IgD-negative memory B cell (primary cell): ENCODE data around the gene CIAPIN1. TPM values are rescaled to one million over a fixed set of nuclear protein-coding genes. Genes with fewer than 3 reads are reported as not detected.

Experiments
- H3K27ac Mint-ChIP-seq, 3 donors: one replicate each; pipeline ENCODE4 v1.8.0; 2020 to 2022; ENCODE audit warnings: mild to moderate bottlenecking in 3 of 3, mixed read lengths in 3 of 3, moderate library complexity in 1 of 3
- H3K27me3 Mint-ChIP-seq: one replicate; pipeline ENCODE4 v1.8.0; 2021; ENCODE audit warnings: mixed read lengths
- H3K36me3 Mint-ChIP-seq: one replicate; pipeline ENCODE4 v1.8.0; 2020; ENCODE audit warnings: mild to moderate bottlenecking, mixed read lengths
- H3K4me1 Mint-ChIP-seq, 3 donors: one replicate each; pipeline ENCODE4 v1.8.0; 2020 to 2022; ENCODE audit warnings: mixed read lengths in 3 of 3, mild to moderate bottlenecking in 1 of 3
- H3K4me3 Mint-ChIP-seq, 4 donors: one replicate each; pipeline ENCODE4 v1.8.0; 2020 to 2022; ENCODE audit warnings: mild to moderate bottlenecking in 4 of 4, mixed read lengths in 4 of 4, moderate library complexity in 3 of 4
- H3K9me3 Mint-ChIP-seq, 3 donors: one replicate each; pipeline ENCODE4 v1.8.0; 2020 to 2021; ENCODE audit warnings: mixed read lengths in 3 of 3, mild to moderate bottlenecking in 1 of 3
- polyA plus RNA-seq: library from polyadenylated mRNA; unstranded; fragments of 300-500 nt; fragmentation: Illumina TruSeq; gene quantifications from one replicate; pipeline ENCODE4 v1.2.3, GENCODE V29; 2021

CIAPIN1 gene
- polyA plus RNA-seq, 1 donor from 2014 or later: 41.2 TPM

GRCh38 chr16:57434003-57434402 lies 13.2 kb downstream of the CIAPIN1 start:
- H3K9me3 Mint-ChIP-seq: peaks cover 0 to 1% (median 0%) of the 10 kb centered on the region in 3 donors
- H3K4me3 Mint-ChIP-seq: no peak overlapping the region
- H3K27ac Mint-ChIP-seq: peak overlapping the region in 1 of 3 donors; percentile 50

DNA sequence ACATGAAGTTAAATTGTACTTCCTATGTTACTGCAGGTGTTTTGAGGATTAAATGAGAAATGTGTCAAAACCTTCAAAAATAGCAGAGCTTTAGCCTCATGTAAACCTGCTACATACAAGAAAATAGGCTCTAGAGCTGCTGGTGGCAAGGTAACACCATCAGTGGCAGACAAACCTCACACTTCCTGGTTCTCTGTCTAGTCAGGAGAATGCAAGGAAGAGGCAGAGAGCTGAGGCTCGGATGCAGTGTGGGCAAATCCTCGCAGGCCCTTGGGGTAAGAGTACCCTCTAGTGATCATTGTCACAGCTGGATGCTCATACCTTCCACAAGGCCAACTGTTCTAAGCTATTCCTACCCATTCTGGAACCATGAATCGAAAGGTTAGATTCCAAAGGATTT lies 14.2 kb downstream of the CIAPIN1 start:
- H3K27me3 Mint-ChIP-seq: no peaks in the 10 kb centered on the region
- H3K9me3 Mint-ChIP-seq: no peaks in the 10 kb centered on the region
- H3K27ac Mint-ChIP-seq: no peak overlapping the region
- peaks cover 20% of the 10 kb centered on the region for H3K36me3 Mint-ChIP-seq
- H3K4me1 Mint-ChIP-seq: peaks cover 0 to 1% (median 0%) of the 10 kb centered on the region in 3 donors
- H3K4me3 Mint-ChIP-seq: no peak overlapping the region

More at GRCh38 chr16:57434003-57434402, 13.2 kb downstream of the CIAPIN1 start:
- Mint-ChIP-seq H3K4me1 (peaks cover 0 to 1% (median 0%) of the 10 kb centered on the region in 3 donors), H3K36me3 (peaks cover 23% of the 10 kb centered on the region), H3K27me3 (no peaks in the 10 kb centered on the region)

DNA sequence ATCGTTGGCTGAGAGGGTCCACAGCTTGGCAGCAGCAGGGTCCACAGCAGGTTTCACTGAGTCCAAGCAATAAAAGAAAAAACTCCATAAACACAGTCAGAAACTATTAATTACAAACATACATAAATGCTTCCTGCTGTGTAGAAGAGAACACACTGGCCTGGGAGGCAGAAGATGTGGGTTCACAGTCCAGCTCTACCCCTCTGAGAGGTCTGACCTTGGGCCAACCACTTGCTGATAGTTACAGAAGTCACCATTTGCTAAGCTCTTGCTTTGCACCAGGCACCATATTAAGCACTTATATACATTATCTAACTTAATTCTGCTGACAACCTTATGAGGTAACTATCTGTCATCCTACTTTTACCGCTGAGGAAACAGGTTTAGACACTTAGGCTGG lies 14.7 kb downstream of the CIAPIN1 start:
- H3K4me1 Mint-ChIP-seq: peaks cover 0 to 1% (median 0%) of the 10 kb centered on the region in 3 donors
- no peaks in the 10 kb centered on the region for H3K9me3 Mint-ChIP-seq
- no peaks in the 10 kb centered on the region for H3K27me3 Mint-ChIP-seq
- H3K36me3 Mint-ChIP-seq: peaks cover 18% of the 10 kb centered on the region
- H3K27ac Mint-ChIP-seq: no peak overlapping the region
- H3K4me3 Mint-ChIP-seq: no peak overlapping the region

- no peaks in the 10 kb centered on the region for H3K27me3 Mint-ChIP-seq
- no peaks in the 10 kb centered on the region for H3K9me3 Mint-ChIP-seq
- H3K4me1 Mint-ChIP-seq: peaks cover 0 to 1% (median 0%) of the 10 kb centered on the region in 3 donors
- H3K27ac Mint-ChIP-seq: no peak overlapping the region
- no peak overlapping the region for H3K4me3 Mint-ChIP-seq
- H3K36me3 Mint-ChIP-seq: peaks cover 18% of the 10 kb centered on the region
These were observed 16.2 kb downstream of the CIAPIN1 start for GRCh38 chr16:57430955-57431354.

DNA sequence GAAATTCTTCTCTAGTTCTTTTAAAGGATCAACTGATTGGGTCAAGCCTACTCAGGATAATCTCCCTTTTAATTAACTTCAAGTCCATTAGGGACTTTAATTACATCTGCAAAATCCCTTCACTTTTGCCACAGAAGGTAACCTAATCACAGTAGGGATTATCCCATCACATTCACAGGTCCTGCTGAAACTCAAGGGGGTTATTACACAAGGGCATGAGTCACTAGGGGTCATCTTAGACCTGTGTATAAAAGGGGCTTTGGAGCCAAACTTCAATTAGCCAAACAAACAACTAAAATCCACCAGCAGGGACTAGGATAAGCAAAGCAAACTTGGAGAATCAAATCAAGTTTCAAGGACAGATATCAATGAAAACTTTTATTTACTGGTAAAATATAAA lies 19.4 kb downstream of the CIAPIN1 start:
- Mint-ChIP-seq H3K27me3 (no peaks in the 10 kb centered on the region), H3K36me3 (peaks cover 13% of the 10 kb centered on the region), H3K4me3 (no peak overlapping the region), H3K9me3 (no peaks in the 10 kb centered on the region), H3K4me1 (peaks cover 0 to 1% (median 0%) of the 10 kb centered on the region in 3 donors), H3K27ac (no peak overlapping the region)

DNA sequence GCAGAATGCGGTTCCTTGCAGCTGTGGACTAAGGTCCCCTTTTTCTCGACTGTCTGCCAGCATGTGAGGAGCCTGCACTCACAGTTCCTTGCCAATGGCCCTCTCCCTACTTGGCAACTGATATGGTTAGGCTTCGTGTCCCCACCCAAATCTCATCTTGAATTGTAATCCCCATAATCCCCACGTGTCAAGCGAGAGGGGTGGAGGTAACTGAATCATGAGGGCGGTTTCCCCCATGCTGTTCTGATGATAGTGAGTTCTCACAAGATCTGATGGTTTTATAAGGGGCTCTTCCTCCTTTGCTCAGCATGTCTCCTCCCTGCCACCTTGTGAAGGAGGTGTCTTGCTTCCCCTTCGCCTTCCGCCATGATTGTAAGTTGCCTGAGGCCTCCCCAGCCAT lies 19.9 kb downstream of the CIAPIN1 start:
- Mint-ChIP-seq H3K27me3 (no peaks in the 10 kb centered on the region), H3K4me1 (peaks cover 0 to 5% (median 2%) of the 10 kb centered on the region in 3 donors), H3K9me3 (no peaks in the 10 kb centered on the region), H3K27ac (no peak overlapping the region), H3K4me3 (no peak overlapping the region), H3K36me3 (peaks cover 13% of the 10 kb centered on the region)

DNA sequence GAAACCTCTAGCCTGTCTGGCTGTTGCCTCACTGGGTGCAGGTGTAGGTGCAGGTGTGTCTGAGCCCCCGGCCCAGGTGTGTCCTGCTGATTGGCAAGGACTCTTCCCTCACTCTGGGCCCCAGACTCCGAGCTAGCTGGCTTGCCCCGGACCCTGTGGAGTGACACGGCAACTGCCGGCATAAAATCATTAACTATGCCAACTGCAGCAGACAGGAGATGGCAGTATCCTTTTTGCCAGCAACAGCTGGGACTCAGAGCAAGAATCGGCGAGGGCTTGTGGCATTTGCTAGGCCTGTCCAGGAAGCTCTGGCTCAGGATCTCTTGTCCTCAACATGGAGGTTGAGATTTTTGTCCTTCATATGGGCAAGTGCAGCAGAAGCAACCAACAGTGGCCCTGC lies 20.8 kb downstream of the CIAPIN1 start:
- Mint-ChIP-seq H3K36me3 (peaks cover 13% of the 10 kb centered on the region), H3K27ac (peak overlapping the region in 1 of 3 donors; percentile 71), H3K4me3 (no peak overlapping the region), H3K27me3 (no peaks in the 10 kb centered on the region), H3K9me3 (no peaks in the 10 kb centered on the region), H3K4me1 (peaks cover 0 to 4% (median 2%) of the 10 kb centered on the region in 3 donors)

GRCh38 chr16:57424583-57424982 lies 22.6 kb downstream of the CIAPIN1 start:
- Mint-ChIP-seq H3K4me1 (peaks cover 0 to 4% (median 4%) of the 10 kb centered on the region in 3 donors), H3K27me3 (no peaks in the 10 kb centered on the region), H3K4me3 (no peak overlapping the region), H3K27ac (no peak overlapping the region), H3K36me3 (peaks cover 11% of the 10 kb centered on the region), H3K9me3 (no peaks in the 10 kb centered on the region)

DNA sequence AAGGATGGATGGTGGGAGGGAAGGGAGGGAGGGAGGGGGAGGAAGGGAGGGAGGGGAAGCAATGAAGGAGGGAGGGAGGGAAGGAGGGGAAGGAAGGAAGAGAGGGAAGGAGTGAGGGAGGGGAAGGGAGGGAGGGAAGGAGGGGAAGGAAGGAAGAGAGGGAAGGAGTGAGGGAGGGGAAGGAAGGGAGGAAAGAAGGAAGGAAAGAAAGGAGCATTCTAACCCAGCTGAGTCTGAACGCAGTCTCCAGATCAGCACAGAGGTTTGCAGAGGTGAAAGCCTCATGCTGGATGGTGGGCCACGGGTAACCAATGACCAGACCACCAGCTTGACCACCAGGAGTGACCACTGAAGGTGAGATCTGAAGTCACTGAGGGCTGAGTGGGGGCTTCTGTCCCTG lies 24.0 kb downstream of the CIAPIN1 start:
- H3K36me3 Mint-ChIP-seq: peaks cover 3% of the 10 kb centered on the region
- no peak overlapping the region for H3K4me3 Mint-ChIP-seq
- H3K27me3 Mint-ChIP-seq: no peaks in the 10 kb centered on the region
- no peak overlapping the region for H3K27ac Mint-ChIP-seq
- peaks cover 8 to 10% (median 9%) of the 10 kb centered on the region in 3 donors for H3K4me1 Mint-ChIP-seq
- no peaks in the 10 kb centered on the region for H3K9me3 Mint-ChIP-seq

DNA sequence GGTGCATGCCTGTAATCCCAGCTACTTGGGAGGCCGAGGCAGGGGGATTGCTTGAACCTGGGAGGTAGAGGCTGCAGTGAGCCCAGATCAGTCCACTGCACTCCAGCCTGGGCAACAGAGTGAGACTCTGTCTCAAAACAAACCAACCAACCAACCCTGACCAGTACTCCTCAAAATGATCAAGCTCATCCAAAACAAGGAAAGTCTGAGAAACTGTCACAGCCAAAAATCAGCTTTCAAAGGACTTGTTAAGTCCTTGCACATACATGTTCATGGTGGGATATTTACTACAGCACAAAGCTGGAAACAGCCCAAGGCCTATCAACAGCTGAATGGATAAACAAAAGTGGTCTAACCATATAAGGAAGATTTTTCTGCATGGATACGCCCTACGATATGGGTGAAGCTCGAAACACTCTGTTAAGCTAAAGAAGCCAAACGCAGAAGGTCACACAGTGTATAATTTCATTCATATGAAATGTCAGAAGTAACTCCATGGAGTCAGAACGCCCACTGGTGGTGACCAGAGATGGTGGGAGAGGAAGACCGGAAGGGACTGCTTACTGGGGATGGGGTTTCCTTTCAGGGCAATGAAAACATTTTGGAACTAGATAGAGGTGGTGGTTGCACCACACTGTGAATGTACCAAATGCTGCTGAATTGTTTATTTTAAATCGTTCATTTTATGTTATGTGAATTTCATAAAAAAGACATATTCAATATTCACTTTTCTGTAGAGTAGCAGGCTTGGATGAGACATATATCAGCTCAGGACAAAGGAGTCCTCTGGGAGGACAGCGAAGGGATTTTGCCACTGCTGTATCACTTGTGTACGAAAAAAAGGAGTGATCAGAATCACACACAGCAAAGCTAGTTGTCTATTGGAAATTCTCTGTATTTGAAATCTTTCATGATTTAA lies 24.9 kb downstream of the CIAPIN1 start:
- Mint-ChIP-seq H3K9me3 (no peaks in the 10 kb centered on the region), H3K4me1 (peaks cover 9 to 11% (median 10%) of the 10 kb centered on the region in 3 donors), H3K36me3 (peaks cover 3% of the 10 kb centered on the region), H3K4me3 (peak overlapping the region in 1 of 4 donors; percentile 29), H3K27me3 (no peaks in the 10 kb centered on the region), H3K27ac (peak overlapping the region in 1 of 3 donors; percentile 62)

GRCh38 chr16:57419506-57419905 lies 27.7 kb downstream of the CIAPIN1 start:
- H3K27ac Mint-ChIP-seq: peak overlapping the region in 1 of 3 donors; percentile 67
- peak overlapping the region in 1 of 4 donors; percentile 76 for H3K4me3 Mint-ChIP-seq
- H3K9me3 Mint-ChIP-seq: no peaks in the 10 kb centered on the region
- H3K4me1 Mint-ChIP-seq: peaks cover 15 to 22% (median 22%) of the 10 kb centered on the region in 3 donors
- peaks cover 4% of the 10 kb centered on the region for H3K36me3 Mint-ChIP-seq
- H3K27me3 Mint-ChIP-seq: no peaks in the 10 kb centered on the region

DNA sequence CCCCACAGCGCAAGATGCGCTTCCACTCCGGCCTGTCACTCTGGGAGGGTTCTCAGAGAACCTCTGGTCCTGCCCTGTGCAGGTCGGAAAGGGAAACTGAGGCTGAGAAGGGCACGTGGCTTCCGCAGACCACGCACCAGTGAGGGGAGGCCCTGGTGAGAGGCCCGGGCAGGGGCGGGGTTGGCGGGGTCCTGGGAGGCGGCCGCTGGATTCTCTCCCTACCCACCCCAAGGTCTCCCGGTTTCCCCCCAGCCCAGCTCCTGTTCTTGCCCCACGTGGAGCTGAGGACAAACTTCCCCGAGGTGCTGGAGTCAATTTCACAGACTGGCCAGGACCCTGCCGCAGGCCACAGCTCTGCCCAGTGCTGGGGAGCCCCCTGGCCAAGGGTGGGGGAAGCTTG lies 31.1 kb downstream of the CIAPIN1 start:
- Mint-ChIP-seq H3K27ac (peak overlapping the region in 1 of 3 donors; percentile 53), H3K27me3 (no peaks in the 10 kb centered on the region), H3K4me1 (peaks cover 22 to 38% (median 36%) of the 10 kb centered on the region in 3 donors), H3K9me3 (no peaks in the 10 kb centered on the region), H3K4me3 (no peak overlapping the region), H3K36me3 (peaks cover 1% of the 10 kb centered on the region)

DNA sequence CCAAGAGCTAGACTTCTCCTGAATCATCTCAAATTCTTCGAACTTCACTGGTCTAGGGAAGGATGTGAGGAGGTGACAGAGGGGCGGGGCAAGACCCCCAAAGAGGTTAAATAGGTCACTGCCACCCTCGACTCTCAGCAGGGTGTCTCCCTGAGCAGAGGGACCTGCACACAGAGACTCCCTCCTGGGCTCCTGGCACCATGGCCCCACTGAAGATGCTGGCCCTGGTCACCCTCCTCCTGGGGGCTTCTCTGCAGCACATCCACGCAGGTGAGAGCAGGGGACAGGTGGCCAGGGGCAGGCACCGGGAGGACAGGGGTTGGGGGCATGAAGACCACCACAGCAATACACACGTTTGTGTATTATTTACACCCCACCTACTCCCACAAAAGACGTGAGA lies 33.5 kb downstream of the CIAPIN1 start:
- H3K36me3 Mint-ChIP-seq: peaks cover 1% of the 10 kb centered on the region
- no peaks in the 10 kb centered on the region for H3K9me3 Mint-ChIP-seq
- peaks cover 22 to 44% (median 39%) of the 10 kb centered on the region in 3 donors for H3K4me1 Mint-ChIP-seq
- H3K27ac Mint-ChIP-seq: peak overlapping the region; percentile 44 to 78 (median 54)
- peak overlapping the region in 2 of 4 donors; percentile 49 to 58 for H3K4me3 Mint-ChIP-seq
- H3K27me3 Mint-ChIP-seq: no peaks in the 10 kb centered on the region

GRCh38 chr16:57413301-57413730 lies 33.9 kb downstream of the CIAPIN1 start:
- H3K27me3 Mint-ChIP-seq: no peaks in the 10 kb centered on the region
- H3K27ac Mint-ChIP-seq: peak overlapping the region; percentile 44 to 78 (median 54)
- peaks cover 20 to 41% (median 39%) of the 10 kb centered on the region in 3 donors for H3K4me1 Mint-ChIP-seq
- peak overlapping the region in 2 of 4 donors; percentile 49 to 58 for H3K4me3 Mint-ChIP-seq
- peaks cover 1% of the 10 kb centered on the region for H3K36me3 Mint-ChIP-seq
- H3K9me3 Mint-ChIP-seq: no peaks in the 10 kb centered on the region

DNA sequence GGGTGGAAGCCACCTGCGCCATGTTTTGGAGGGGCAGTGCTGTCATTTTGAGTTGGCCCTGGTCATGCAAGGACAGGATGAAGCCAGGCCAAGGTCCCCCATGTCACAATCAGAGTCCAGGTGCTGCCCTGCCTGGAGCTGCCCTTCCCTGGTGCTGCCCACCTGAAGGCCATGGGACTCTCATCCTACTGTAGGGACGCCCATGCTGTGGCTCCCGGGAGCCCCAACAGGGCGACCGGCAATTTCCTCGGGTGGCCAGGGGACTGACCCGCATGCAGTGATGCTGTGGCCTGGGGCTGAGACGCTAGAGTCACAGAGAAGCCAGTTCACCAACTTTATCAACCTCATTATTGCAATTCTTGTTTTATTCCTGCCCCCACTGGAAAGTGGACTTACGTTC lies 34.6 kb downstream of the CIAPIN1 start:
- Mint-ChIP-seq H3K36me3 (peaks cover 1% of the 10 kb centered on the region), H3K9me3 (no peaks in the 10 kb centered on the region), H3K4me1 (peaks cover 20 to 41% (median 36%) of the 10 kb centered on the region in 3 donors), H3K27me3 (no peaks in the 10 kb centered on the region), H3K4me3 (peak overlapping the region in 1 of 4 donors; percentile 39), H3K27ac (peak overlapping the region in 2 of 3 donors; percentile 44 to 54)
